GM23338 (cell line): Measurements from ENCODE around the gene TMEM154.

Experiments used
- EZH2 ChIP-seq: fragments of 200-600 bp; sonication (generic); IDR thresholded peaks from one replicate; pipeline ENCODE4 v1.8.0; 2017; ENCODE audit warnings: antibody characterized with exemption, mild to moderate bottlenecking, low read depth; ENCODE audit not compliant: unreplicated experiment
- EZH2phosphoT487 ChIP-seq: fragments of 200-600 bp; sonication (generic); IDR thresholded peaks from one replicate; pipeline ENCODE4 v1.8.1; 2018; ENCODE audit warnings: antibody characterized with exemption; ENCODE audit not compliant: unreplicated experiment
- TF ChIP-seq, protein P1 (sequence below), 2 experiments: fragments of 200-600 bp in 1 of 2; sonication (generic) in 1 of 2; conservative IDR thresholded peaks; 2 replicates each; pipeline versions ENCODE4 v1.5.1 to v1.6.1; 2016 to 2017; ENCODE audit warnings: antibody characterized with exemption in 2 of 2, low read depth in 2 of 2, mild to moderate bottlenecking in 2 of 2, moderate library complexity in 1 of 2

GRCh38 chr4:152676052-152676854, 3.5 kb downstream of the TMEM154 start:
- TF ChIP-seq, protein P1, sequence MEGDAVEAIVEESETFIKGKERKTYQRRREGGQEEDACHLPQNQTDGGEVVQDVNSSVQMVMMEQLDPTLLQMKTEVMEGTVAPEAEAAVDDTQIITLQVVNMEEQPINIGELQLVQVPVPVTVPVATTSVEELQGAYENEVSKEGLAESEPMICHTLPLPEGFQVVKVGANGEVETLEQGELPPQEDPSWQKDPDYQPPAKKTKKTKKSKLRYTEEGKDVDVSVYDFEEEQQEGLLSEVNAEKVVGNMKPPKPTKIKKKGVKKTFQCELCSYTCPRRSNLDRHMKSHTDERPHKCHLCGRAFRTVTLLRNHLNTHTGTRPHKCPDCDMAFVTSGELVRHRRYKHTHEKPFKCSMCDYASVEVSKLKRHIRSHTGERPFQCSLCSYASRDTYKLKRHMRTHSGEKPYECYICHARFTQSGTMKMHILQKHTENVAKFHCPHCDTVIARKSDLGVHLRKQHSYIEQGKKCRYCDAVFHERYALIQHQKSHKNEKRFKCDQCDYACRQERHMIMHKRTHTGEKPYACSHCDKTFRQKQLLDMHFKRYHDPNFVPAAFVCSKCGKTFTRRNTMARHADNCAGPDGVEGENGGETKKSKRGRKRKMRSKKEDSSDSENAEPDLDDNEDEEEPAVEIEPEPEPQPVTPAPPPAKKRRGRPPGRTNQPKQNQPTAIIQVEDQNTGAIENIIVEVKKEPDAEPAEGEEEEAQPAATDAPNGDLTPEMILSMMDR (conservative IDR thresholded peaks at IDR 0.05; ENCODE audit: low read depth in 2 of 2): no peak
- no peak for TF ChIP-seq EZH2phosphoT487
- TF ChIP-seq EZH2: no peak
